CD4-positive, CD25-positive, alpha-beta regulatory T cell (primary cell): ENCODE results near the gene CACNA1S. TPM values are rescaled to one million over a fixed set of nuclear protein-coding genes. Genes with fewer than 3 reads are reported as not detected.

ENCODE experiments used
- ATAC-seq, 2 donors: fragments of 150-1000 bp; cut with Tn5 transposase; one replicate each; pipeline ENCODE4 v1.10.0; 2021; ENCODE audit warnings: low read depth in 2 of 2, moderate number of reproducible peaks in 2 of 2, moderate library complexity in 1 of 2
- DNase-seq, 3 donors: peaks; one replicate each; pipeline versions ENCODE4 v3.0.0 to v3.0.0-alpha.2; 2012 to 2022; ENCODE audit warnings: mixed read lengths in 1 of 3
- H3K27ac ChIP-seq: one replicate; pipeline ENCODE4 v1.7.0; 2013; ENCODE audit warnings: mild to moderate bottlenecking, low read length; ENCODE audit not compliant: insufficient read depth, poor library complexity, severe bottlenecking
- H3K27me3 ChIP-seq: one replicate; pipeline ENCODE4 v1.7.0; 2013; ENCODE audit warnings: low read length; ENCODE audit not compliant: control insufficient read depth, insufficient read depth
- H3K36me3 ChIP-seq: one replicate; pipeline ENCODE4 v1.7.0; 2013; ENCODE audit warnings: mild to moderate bottlenecking, low read length, moderate library complexity; ENCODE audit not compliant: control insufficient read depth, insufficient read depth
- H3K4me1 ChIP-seq: 2 replicates; pipeline ENCODE4 v1.7.0; 2013; ENCODE audit warnings: mild to moderate bottlenecking, low read length; ENCODE audit not compliant: insufficient read depth, control insufficient read depth, poor library complexity, severe bottlenecking
- H3K4me3 ChIP-seq: one replicate; pipeline ENCODE4 v1.7.0; 2013; ENCODE audit warnings: low read depth, mild to moderate bottlenecking, low read length, moderate library complexity
- H3K9me3 ChIP-seq, 2 experiments: 1 replicate in 1 of 2; 2 replicates in 1 of 2; pipeline ENCODE4 v1.7.0; 2013; ENCODE audit warnings: low read length in 2 of 2, mild to moderate bottlenecking in 1 of 2, moderate library complexity in 1 of 2; ENCODE audit not compliant: control insufficient read depth in 2 of 2
- H3K27ac Mint-ChIP-seq, 3 donors: one replicate each; pipeline ENCODE4 v1.8.0; 2020 to 2022; ENCODE audit warnings: mild to moderate bottlenecking in 3 of 3, mixed read lengths in 3 of 3, moderate library complexity in 2 of 3
- H3K27me3 Mint-ChIP-seq: one replicate; pipeline ENCODE4 v1.8.0; 2022; ENCODE audit warnings: mild to moderate bottlenecking, mixed read lengths
- H3K36me3 Mint-ChIP-seq: one replicate; pipeline ENCODE4 v1.8.0; 2020; ENCODE audit warnings: mixed read lengths
- H3K4me1 Mint-ChIP-seq, 4 donors: one replicate each; pipeline ENCODE4 v1.8.0; 2020 to 2022; ENCODE audit warnings: mixed read lengths in 4 of 4, mild to moderate bottlenecking in 1 of 4
- H3K4me3 Mint-ChIP-seq, 4 donors: one replicate each; pipeline ENCODE4 v1.8.0; 2020 to 2022; ENCODE audit warnings: mild to moderate bottlenecking in 4 of 4, mixed read lengths in 4 of 4, moderate library complexity in 3 of 4
- H3K9me3 Mint-ChIP-seq, 7 donors: one replicate each; pipeline ENCODE4 v1.8.0; 2020 to 2022; ENCODE audit warnings: mixed read lengths in 7 of 7, mild to moderate bottlenecking in 3 of 7, moderate library complexity in 2 of 7
- polyA plus RNA-seq, 4 donors: library from polyadenylated mRNA; unstranded; fragments of 300-500 nt; fragmentation: Illumina TruSeq; gene quantifications; one replicate each; pipeline ENCODE4 v1.2.3, GENCODE V29; 2021
- total RNA-seq: library from RNA; stranded (reverse); gene quantifications from one replicate; pipeline ENCODE4 v1.2.3, GENCODE V29; 2022

CACNA1S gene
- total and polyA plus RNA-seq, 5 donors from 2014 or later: not detected

DNA sequence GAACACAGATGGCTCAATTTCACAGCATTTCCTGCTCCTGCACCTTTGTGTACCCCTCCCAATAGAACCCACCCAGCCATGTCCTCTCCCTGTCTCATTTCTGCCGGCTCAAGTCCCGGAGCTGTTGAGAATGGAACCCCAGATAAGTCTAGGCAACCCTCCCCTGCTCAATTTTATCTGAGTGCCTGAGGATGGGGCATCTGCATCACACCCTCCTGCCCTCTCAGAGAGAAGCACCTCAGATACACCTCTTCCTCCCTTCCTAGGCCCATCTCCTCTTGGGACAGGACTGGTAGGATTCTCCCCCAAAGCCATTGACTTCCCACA lies 89.8 kb downstream of the CACNA1S start:
- Histone ChIP-seq H3K9me3 (no peaks in the 10 kb centered on the region), H3K36me3 (no peaks in the 10 kb centered on the region), H3K27me3 (no peaks in the 10 kb centered on the region), H3K4me1 (peaks cover 75% of the 10 kb centered on the region), H3K4me3 (peak overlapping the region; percentile 86), H3K27ac (peak overlapping the region; percentile 87)
- H3K4me1 Mint-ChIP-seq: peaks cover 12 to 87% (median 50%) of the 10 kb centered on the region in 4 donors
- ATAC-seq: no peak
- DNase-seq: peak in 1 of 3 donors; percentile 31
- H3K4me3 Mint-ChIP-seq: peak overlapping the region; percentile 97 to 99 (median 98)
- H3K27ac Mint-ChIP-seq: peak overlapping the region; percentile 92 to 98 (median 96)
- peaks cover 4% of the 10 kb centered on the region for H3K36me3 Mint-ChIP-seq
- H3K27me3 Mint-ChIP-seq: peaks cover 4% of the 10 kb centered on the region
- H3K9me3 Mint-ChIP-seq: no peaks in the 10 kb centered on the region

DNA sequence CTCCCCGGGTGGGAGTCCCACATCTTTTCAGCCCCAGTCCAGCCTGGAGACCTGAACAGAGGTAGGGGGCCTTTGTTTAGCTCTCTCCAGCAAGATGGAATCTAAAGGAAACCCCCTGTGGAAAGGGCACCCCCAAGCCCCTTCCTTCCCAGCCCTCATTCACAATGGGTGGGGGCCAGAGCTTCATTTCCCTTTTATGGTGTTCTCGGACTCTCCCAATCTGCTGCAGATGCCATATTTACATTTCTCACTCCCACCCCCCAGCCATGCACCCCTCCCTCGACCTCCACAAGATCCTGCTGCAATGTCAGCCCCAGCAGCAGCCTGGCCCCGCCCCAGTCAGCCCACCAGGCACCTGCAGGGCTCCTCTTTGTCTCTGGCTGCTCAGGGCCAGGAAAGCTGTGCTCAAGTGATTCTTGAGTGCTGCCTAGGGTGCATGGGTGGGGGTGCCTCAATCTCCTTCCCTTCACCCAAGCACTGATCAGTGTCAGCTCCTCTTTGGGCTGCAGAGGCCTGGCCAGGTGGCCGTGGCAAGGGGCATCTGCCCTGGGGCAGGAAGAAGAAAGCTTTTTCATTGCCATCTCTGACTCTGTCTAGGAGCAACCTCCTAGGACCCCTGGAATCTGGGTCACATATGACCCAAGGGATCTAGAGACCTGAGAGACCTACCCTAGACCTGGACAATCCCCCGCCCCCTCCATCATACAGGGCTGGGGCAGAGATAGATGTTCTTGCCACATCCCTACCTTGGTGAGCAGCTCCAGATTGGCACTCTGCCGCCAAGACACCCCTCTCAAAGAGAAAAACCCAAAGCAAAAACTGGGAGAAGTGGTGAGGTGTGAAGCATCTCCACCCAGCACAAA lies 90.4 kb downstream of the CACNA1S start:
- Histone ChIP-seq H3K4me1 (peaks cover 81% of the 10 kb centered on the region), H3K4me3 (peak overlapping the region; percentile 86), H3K27me3 (no peaks in the 10 kb centered on the region), H3K27ac (peak overlapping the region; percentile 87), H3K9me3 (no peaks in the 10 kb centered on the region), H3K36me3 (no peaks in the 10 kb centered on the region)
- peaks cover 4% of the 10 kb centered on the region for H3K27me3 Mint-ChIP-seq
- H3K4me1 Mint-ChIP-seq: peaks cover 9 to 89% (median 53%) of the 10 kb centered on the region in 4 donors
- peaks cover 4% of the 10 kb centered on the region for H3K36me3 Mint-ChIP-seq
- peak overlapping the region; percentile 97 to 99 (median 98) for H3K4me3 Mint-ChIP-seq
- ATAC-seq (no peak), DNase-seq (peak in 1 of 3 donors; percentile 43)
- H3K9me3 Mint-ChIP-seq: no peaks in the 10 kb centered on the region
- peak overlapping the region; percentile 92 to 98 (median 96) for H3K27ac Mint-ChIP-seq

DNA sequence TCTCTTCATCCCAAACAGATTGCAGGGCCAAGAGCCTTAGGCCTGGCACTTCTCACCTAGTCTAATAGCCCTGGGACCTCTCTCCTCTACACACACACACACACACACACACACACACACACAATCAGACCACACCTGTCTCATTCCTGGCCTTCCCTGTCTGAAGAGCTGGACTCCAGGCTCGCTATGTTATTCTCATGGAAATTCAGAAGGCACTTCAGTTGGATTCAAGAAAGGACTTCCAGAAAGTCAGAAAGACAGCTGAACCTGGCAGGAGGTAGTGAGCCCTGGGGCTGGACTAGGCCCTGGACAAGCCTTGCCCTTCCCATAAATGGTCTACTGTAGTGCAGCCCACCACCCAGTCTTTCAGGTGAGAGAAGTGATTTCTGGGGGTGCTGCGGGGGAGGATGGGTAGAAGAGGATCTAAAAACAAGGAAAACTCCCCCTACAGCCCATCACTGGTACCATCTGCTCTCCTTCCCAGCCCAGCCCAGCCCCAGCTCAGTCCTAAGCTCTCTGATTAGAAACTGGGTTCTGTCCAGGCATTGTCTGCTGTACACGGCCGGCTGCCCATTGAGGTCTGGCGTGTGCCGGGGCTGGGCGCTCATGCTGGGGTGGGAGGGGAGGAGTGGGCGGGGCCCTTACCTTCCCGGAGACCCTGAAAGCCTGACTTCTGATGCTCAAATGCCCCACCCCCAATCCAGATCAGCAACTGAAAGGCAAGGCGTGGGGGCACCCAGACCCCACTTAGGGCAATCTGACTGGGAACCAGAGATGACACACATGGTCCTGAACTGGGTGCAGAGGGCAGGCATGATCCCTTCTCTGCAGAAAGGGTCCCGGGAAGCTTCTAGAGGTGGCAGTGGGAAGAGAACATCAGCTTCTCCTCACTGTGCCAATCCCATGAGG lies 91.3 kb downstream of the CACNA1S start:
- DNase-seq: peak in 2 of 3 donors; percentile 15 to 61
- Histone ChIP-seq H3K4me1 (peaks cover 86% of the 10 kb centered on the region), H3K9me3 (no peaks in the 10 kb centered on the region), H3K36me3 (no peaks in the 10 kb centered on the region), H3K27me3 (no peaks in the 10 kb centered on the region), H3K27ac (peak overlapping the region; percentile 87), H3K4me3 (peak overlapping the region; percentile 86)
- H3K27me3 Mint-ChIP-seq: peaks cover 4% of the 10 kb centered on the region
- H3K4me3 Mint-ChIP-seq: peak overlapping the region; percentile 97 to 99 (median 98)
- peaks cover 5 to 89% (median 49%) of the 10 kb centered on the region in 4 donors for H3K4me1 Mint-ChIP-seq
- no peak for ATAC-seq
- H3K36me3 Mint-ChIP-seq: peaks cover 4% of the 10 kb centered on the region
- peak overlapping the region; percentile 92 to 99 (median 99) for H3K27ac Mint-ChIP-seq
- H3K9me3 Mint-ChIP-seq: no peaks in the 10 kb centered on the region

DNA sequence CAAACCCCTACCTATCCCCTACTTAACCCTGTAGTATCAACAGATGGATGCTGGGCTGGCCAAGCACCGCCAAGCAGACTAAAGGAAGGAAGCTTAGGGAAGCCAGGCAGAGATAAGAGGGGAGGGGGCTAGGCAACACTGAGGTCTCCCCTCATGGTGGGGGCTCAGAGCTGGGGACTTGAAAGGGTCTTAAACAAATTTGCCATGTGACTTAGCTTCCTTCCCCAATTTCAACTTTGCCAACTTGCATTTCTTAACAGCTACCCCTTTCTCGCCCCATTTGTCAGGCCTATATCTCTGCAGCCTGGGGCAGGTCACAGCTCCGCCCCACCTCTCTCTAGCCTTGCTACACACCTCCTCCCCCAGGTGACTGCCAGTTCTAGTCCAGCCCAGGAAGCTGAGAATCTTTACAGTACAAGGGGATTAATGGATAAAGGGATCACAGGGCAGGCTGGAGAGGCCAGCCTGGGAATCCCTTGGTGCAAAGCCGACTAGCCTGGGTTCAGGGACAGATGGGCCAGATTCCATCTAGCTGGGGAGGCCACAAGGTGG lies 92.1 kb downstream of the CACNA1S start:
- Histone ChIP-seq H3K4me3 (peak overlapping the region; percentile 62), H3K27me3 (no peaks in the 10 kb centered on the region), H3K27ac (peak overlapping the region; percentile 87), H3K4me1 (peaks cover 87% of the 10 kb centered on the region), H3K36me3 (no peaks in the 10 kb centered on the region), H3K9me3 (no peaks in the 10 kb centered on the region)
- Mint-ChIP-seq H3K4me3 (peak overlapping the region; percentile 92 to 99 (median 98)), H3K27ac (peak overlapping the region; percentile 92 to 99 (median 99)), H3K9me3 (no peaks in the 10 kb centered on the region), H3K27me3 (peaks cover 4% of the 10 kb centered on the region), H3K36me3 (peaks cover 10% of the 10 kb centered on the region), H3K4me1 (peaks cover 10 to 89% (median 55%) of the 10 kb centered on the region in 4 donors)
- ATAC-seq: no peak
- DNase-seq: peak in 1 of 3 donors; percentile 73

DNA sequence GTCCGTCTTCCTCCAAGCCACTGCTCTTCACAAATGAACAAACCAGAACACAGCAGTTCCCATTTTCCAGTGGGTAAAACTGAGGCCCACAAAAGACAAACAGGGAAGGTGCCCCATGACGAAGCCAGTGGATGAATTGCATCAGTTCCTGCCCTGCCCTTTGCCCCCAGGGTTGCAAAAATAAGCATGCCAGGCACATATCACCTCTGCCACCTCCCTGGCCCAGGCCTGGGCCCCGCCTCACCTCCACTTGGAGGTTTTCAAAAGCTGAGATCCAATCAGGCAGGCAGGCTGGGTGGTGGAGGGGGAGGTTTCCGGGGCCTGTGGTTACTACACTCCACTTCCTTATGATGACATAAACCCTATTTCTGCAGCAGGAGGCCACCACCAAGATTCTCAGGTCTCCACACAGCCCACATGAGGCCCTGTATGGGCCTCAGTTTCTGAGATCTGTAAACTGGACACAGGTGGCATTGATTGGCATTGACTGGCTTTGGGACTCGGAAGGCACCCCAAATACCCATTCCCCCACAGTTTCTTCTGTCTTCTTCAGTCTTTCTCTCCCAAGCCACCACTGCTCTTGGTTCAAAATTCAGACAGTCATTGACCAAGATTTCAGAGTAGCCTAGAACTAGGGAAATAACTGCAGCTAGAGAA lies 92.8 kb downstream of the CACNA1S start:
- peaks cover 4% of the 10 kb centered on the region for H3K27me3 Mint-ChIP-seq
- H3K4me3 Mint-ChIP-seq: peak overlapping the region; percentile 92 to 99 (median 98)
- H3K27ac Mint-ChIP-seq: peak overlapping the region; percentile 92 to 99 (median 99)
- Histone ChIP-seq H3K4me1 (peaks cover 92% of the 10 kb centered on the region), H3K9me3 (no peaks in the 10 kb centered on the region), H3K27ac (peak overlapping the region; percentile 87), H3K4me3 (peak overlapping the region; percentile 62), H3K27me3 (no peaks in the 10 kb centered on the region), H3K36me3 (no peaks in the 10 kb centered on the region)
- DNase-seq: peak; percentile 81 to 98 (median 90)
- no peaks in the 10 kb centered on the region for H3K9me3 Mint-ChIP-seq
- peaks cover 14 to 90% (median 58%) of the 10 kb centered on the region in 4 donors for H3K4me1 Mint-ChIP-seq
- peaks cover 10% of the 10 kb centered on the region for H3K36me3 Mint-ChIP-seq
- peak; percentile 85 for ATAC-seq

DNA sequence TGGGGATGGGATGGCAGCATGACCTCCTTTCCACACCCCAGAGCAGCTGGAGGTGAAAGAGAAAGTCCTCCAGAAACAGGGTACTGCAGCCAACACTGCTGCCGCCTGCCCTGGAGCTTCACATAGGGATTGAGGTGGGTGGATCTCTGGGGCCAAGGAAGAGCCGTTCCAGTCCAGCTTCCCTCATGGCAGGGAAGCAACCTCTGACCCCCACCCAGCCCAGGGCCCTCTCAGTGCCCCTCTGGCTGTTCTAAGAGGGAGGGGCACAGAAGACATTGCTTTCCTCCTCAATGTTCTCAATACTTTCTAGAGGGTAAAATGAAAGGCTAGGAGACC lies 94.4 kb downstream of the CACNA1S start:
- Mint-ChIP-seq H3K4me3 (peak overlapping the region in 3 of 4 donors; percentile 54 to 66 (median 64)), H3K27me3 (peaks cover 3% of the 10 kb centered on the region), H3K27ac (peak overlapping the region; percentile 14 to 99 (median 92)), H3K36me3 (peaks cover 10% of the 10 kb centered on the region), H3K9me3 (no peaks in the 10 kb centered on the region), H3K4me1 (peaks cover 14 to 99% (median 66%) of the 10 kb centered on the region in 4 donors)
- no peak for DNase-seq
- H3K36me3 ChIP-seq: no peaks in the 10 kb centered on the region
- H3K9me3 ChIP-seq: no peaks in the 10 kb centered on the region
- no peak overlapping the region for H3K4me3 ChIP-seq
- H3K4me1 ChIP-seq: peaks cover 98% of the 10 kb centered on the region
- ATAC-seq: no peak
- no peaks in the 10 kb centered on the region for H3K27me3 ChIP-seq
- H3K27ac ChIP-seq: peak overlapping the region; percentile 15
